Measurements from ENCODE around the gene TMCC1.
"Not testable (repeated sequence)": the region's sequence is repeated elsewhere in the genome, so short reads cannot be mapped to it uniquely, and the experiment has no call there.

TMCC1 gene

GRCh38 chr3:129892486-129892856 is 1.0 kb downstream of the TMCC1 start:
- peak in 1 of 2 experiments; percentile 9 for DNase-seq

- no peak for DNase-seq
Measured at GRCh38 chr3:129890891-129891290, 2.6 kb downstream of the TMCC1 start.

- DNase-seq, result peak; percentile 36 to 50
Measured at GRCh38 chr3:129890125-129890524, 3.4 kb downstream of the TMCC1 start.

- DNase-seq, result no peak
Measured at GRCh38 chr3:129888771-129889170, 4.7 kb downstream of the TMCC1 start.

- no peak for DNase-seq
Measured at GRCh38 chr3:129881261-129881660, 12.2 kb downstream of the TMCC1 start.

GRCh38 chr3:129878355-129878754 is 15.2 kb downstream of the TMCC1 start:
- DNase-seq, result no peak

- DNase-seq, result not testable (repeated sequence)
Measured at GRCh38 chr3:129874479-129874878, 19.0 kb downstream of the TMCC1 start.

- DNase-seq, result no peak
Measured at GRCh38 chr3:129868912-129869311, 24.6 kb downstream of the TMCC1 start.

GRCh38 chr3:129867506-129868124 is 25.9 kb downstream of the TMCC1 start:
- DNase-seq, result no peak

- DNase-seq, result no peak
Measured at GRCh38 chr3:129865806-129866205, 27.7 kb downstream of the TMCC1 start.

GRCh38 chr3:129864519-129864918 is 29.0 kb downstream of the TMCC1 start:
- DNase-seq, result no peak

- DNase-seq, result no peak
Measured at GRCh38 chr3:129859272-129859671, 34.2 kb downstream of the TMCC1 start.

GRCh38 chr3:129857899-129858298 is 35.6 kb downstream of the TMCC1 start:
- DNase-seq, result no peak

- DNase-seq, result not testable (repeated sequence)
Measured at GRCh38 chr3:129856790-129857189, 36.7 kb downstream of the TMCC1 start.

- no peak for DNase-seq
Measured at GRCh38 chr3:129855832-129856419, 37.6 kb downstream of the TMCC1 start.

- DNase-seq, result no peak
Measured at GRCh38 chr3:129855170-129855831, 38.2 kb downstream of the TMCC1 start.

GRCh38 chr3:129854460-129854859 is 39.1 kb downstream of the TMCC1 start:
- DNase-seq, result no peak

- no peak for DNase-seq
Measured at GRCh38 chr3:129845956-129846355, 47.6 kb downstream of the TMCC1 start.

- DNase-seq, result no peak
Measured at GRCh38 chr3:129840707-129841360, 52.7 kb downstream of the TMCC1 start.

- DNase-seq, result no peak
Measured at GRCh38 chr3:129838086-129838485, 55.4 kb downstream of the TMCC1 start.

- peak in 1 of 2 experiments; percentile 1 for DNase-seq
Measured at GRCh38 chr3:129837065-129837642, 56.4 kb downstream of the TMCC1 start.

GRCh38 chr3:129836381-129837064 is 57.0 kb downstream of the TMCC1 start:
- DNase-seq, result no peak

- no peak for DNase-seq
Measured at GRCh38 chr3:129835198-129835597, 58.3 kb downstream of the TMCC1 start.

Measured in SHP77 (cell line).